HG03432 (cell line): ENCODE results near the gene GSTO1.
A peak's percentile ranks its signal among the peaks of the same experiment; 100 is the strongest.

Experiments
- ATAC-seq: cut with Tn5 transposase; IDR thresholded peaks from one replicate; pipeline ENCODE4 v1.9.1; 2021; ENCODE audit warnings: mild to moderate bottlenecking, moderate library complexity; ENCODE audit not compliant: unreplicated experiment

Gene GSTO1

GRCh38 chr10:104250371-104250770 lies 4.3 kb upstream of the GSTO1 start:
- ATAC-seq = no peak

DNA sequence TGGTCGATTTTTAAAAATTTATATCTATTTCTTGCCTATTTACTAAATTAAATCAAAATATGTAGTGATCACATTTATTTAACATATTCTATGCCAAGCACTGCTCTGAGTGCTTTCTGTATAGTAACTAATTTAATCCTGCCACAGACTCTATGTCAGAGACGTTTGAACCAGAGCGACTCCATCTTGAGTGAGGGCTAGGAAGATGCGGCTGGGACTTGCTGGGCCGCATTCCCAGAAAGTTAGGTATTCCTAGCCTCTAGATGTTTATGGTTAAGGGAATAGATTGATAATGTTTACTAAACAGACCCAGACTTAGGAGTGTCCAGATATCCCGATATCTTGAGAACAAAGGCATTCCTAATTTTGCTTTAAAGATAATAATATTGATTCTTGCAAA lies 3.2 kb upstream of the GSTO1 start:
- no peak for ATAC-seq

DNA sequence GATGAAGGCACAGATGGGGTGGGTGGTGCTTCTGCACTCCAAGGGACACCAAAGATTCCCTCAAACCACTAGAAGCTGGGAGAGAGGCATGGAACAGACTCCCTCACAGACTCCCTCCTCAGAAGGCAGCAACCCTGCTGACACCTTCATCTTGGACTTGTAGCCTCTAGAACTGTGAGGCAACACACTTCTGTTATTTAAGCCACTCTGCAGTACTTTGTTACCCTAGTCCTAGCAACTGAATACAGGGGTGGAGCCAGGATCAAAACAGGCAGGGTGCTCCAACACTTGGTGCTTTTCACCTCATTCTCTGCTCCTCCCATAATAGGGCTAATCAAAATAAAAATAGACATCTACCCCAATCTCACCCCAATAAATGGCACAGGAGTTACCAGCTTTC lies 2.3 kb upstream of the GSTO1 start:
- ATAC-seq = no peak

DNA sequence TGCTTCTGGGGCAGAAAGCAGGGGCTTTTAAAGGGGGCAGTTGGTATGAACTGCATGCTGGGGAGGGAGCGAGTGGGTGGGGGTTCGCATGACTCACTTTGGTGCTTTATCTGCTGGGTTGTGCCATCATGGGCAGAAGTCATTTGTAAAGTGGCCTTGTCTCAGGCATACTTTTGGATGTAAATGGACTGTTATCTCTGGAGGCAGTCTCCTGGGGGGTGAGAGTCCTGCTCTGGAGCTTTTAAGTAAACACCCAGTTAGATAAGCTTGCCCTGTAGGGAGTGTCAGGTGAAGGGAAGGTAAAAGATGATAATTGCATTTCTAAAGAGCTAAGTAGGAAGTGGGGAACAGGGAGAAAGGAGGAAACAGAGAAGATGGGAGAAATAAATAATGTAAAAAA lies 1.6 kb upstream of the GSTO1 start:
- ATAC-seq = no peak

- ATAC-seq = no peak
These were observed 884 bp upstream of the GSTO1 start for GRCh38 chr10:104253606-104254410.

DNA sequence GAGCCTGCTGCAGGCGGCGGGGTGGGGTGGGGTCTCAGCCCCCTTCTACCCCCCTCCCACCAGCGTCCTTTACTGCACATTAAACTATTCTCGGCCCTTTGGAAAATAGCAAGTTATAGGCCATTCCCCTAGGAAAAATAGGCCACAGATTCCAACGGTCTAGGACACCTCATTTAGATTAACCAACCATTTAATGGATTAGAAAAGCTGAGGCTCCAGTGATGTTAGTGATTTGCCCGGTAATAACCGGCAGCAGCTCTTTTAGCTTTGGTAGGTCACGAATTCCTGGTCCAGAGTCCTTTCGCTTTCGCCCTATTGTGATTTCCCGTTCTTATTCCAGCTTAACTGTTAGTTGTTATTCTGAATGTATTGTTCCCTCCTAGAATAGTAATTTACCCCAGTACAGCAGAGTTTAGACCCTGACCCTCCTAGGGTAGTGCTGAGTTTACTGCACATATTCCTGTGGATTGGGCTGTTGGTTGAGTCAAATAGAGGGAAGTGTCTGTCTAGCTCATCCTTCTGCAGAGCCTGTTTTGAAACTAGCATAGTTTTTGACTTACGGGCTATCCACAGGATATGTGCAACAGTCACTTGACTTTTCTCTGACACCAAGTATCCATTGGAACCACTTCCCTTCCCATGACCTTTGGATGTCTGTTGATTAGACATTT lies 754 bp downstream of the GSTO1 start:
- ATAC-seq = peak; percentile 41

DNA sequence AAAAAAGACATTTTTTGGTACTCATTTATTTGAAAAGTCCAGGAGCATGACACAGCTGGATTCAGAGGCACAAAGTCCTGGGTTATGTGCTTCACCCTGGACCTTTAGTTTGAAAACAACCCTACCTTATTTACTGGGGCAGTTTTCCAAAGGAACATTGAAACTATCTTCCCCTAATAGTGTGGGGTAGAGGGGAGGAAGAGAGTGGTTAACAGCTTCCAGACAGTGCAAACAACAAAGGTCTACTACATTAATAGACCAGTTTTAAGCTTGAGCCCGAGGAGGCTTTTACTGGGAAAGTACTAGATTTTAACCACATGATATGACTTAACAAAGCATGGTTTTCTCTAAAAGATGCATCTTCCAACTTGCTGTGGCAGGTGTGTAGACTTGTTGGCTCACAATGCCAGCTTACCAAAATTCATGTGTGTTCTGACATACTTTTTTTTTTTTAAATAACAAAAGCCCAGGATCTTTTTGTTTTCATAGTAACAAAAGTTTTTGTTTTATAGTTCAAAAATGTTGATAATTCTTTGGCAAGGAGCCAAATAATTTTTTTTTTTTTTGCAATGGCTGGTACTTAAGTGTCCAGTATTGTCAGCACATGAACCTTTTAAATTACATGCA lies 1.8 kb downstream of the GSTO1 start:
- ATAC-seq = no peak

DNA sequence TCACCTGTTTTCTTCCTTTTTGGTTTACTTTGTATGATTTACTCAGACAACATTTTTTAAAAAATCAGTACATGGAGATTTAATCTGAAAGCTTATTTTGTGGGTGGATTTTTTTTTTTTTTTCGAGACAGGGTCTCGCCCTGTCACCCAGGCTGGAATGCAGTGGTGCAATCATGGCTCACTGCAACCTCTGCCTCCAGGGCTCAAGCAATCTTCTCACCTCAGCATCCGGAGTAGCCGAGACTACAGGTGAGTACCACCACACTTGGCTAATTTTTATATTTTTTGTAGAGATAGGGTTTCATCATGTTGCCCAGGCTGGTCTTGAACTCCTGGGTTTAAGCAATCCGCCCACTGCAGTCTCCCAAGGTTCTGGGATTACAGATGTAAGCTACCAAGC lies 2.5 kb downstream of the GSTO1 start:
- no peak for ATAC-seq

GRCh38 chr10:104258209-104258608 lies 3.5 kb downstream of the GSTO1 start:
- ATAC-seq = no peak

GRCh38 chr10:104259456-104259855 lies 4.8 kb downstream of the GSTO1 start:
- ATAC-seq = no peak

DNA sequence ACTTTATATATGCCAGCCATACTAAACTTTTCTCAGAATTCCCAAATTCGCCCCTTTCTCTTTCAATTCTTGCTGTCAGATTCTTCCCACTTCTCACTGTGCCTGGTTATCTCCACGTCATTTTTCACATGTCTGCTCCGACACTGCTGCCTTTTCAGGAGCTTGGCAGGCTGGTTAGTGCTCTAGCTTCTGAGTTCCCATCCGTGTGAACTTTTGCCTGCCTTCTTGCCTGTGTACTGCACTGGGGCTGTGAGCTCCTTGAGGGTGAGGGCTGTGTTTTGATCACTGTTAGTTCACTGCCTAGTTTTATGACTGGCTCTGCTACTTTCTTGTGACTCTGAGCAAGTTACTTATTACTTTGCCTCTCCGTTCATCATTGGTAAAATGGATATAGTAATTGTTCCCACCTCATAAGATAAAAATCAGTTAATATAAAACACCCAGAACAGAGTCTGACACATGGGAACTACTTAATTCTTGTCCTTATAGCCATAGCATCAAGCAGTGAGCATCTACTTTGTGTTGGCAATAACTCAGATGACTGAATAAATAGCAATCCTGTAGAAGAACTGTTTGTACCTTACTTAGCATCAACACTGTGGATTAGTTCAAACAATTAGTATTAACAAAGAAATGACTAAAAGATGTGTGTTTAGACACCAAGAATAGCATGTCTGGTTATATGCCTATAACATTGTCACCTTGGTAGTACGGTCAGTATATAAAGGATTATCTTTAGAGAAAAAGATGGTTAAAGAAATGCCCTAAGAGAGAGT lies 5.5 kb downstream of the GSTO1 start:
- ATAC-seq = no peak

DNA sequence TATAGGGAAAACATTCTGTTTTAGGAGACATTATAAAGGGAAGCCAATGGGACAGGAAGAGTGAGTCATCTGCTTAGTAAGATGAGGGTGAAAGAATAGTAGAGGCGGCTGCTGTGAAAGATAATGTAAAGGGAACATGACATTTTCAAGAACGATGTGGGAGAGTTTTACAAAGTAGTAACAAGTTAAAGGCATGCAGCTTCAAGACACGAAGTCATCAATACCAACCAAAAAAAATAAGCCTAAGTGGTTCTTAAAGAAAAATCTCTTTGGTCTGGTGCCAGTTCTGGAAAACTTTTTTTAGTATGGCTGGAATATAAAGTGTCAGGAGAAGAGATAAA lies 6.1 kb downstream of the GSTO1 start:
- ATAC-seq = no peak

DNA sequence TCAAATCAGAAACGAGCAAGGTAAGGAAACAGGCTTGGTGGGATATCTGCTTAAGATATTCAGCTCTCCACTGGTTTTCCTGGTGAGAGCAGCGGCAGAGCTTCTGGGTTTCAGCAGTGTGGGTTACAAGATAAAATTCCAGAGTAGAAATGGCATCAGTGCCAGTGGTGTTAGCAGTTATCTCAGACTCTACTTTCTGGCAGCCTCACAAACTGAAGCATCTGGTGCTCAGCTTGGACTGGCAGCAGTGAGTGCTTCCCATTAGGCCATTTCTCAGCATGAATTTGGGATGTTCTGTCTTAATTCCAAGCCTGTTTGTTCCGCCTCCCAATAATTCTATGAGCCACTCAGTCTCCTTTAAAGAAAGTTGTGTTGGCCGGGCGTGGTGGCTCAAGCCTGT lies 7.4 kb downstream of the GSTO1 start:
- no peak for ATAC-seq

- no peak for ATAC-seq
These were observed 10.1 kb downstream of the GSTO1 start for GRCh38 chr10:104264783-104265182.

- no peak for ATAC-seq
These were observed 13.2 kb downstream of the GSTO1 start for GRCh38 chr10:104267721-104268404.

GRCh38 chr10:104268405-104268712 lies 13.7 kb downstream of the GSTO1 start:
- no peak for ATAC-seq

GRCh38 chr10:104268713-104269645 lies 14.3 kb downstream of the GSTO1 start, which contains the start of gene GSTO2:
Gene GSTO2, plus strand, starts transcription at chr10:104269184. Its CDS starts 5,732 bp downstream, at chr10:104274916.
- peak; percentile 99 for ATAC-seq

DNA sequence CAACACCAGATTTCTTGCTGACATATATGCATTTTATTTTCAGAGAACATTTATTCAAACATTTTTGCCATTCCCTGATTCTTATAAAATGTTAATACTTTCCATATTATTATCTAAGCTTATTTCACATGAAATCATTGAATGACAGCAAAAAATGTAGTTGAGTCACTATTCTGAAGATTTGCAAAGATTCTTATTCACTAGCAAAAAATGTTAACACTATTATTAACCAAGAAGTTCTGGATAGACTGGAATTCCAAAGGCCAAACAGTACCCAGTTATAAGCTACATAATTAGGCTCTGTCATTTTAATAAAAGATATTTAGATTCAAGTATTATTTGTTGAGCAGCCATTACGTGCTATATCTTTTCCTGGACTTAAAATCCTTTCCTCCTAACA lies 18.6 kb downstream of the GSTO1 start:
- no peak for ATAC-seq

DNA sequence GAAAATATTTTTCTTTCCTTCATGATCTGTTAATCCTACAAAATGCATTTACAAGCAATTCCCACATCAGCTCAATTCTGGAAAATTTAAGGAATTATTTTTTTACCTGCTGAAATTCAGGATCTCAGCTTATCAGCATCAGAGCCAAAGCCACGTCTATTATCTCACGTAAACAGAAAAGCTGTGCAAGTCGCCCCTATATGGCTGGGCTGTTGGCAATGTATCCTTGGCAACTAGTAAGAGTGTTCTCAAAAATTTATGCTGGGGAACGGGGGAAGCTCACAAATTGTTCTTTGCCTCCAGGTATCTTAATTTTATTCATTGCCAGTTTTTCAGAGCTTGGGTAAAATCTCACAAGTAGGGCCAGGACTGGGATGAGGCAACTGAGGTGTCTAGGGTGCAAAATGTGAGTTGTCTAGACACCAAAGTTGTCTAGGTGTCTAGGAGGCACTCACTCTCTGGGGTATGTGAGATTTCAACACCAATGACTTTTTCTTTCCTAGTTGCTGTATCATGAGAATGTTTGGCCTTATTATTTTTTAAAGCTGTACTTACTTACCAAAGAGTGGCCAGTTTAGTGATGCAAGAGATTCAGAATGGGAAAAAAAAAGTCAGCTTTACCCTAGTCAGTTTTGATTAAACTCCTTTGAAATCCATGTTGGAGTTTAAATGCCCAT lies 19.3 kb downstream of the GSTO1 start:
- ATAC-seq = no peak
